GM18909 (cell line): ENCODE measurements around the gene PRRX1.

Experiments used
- ATAC-seq: cut with Tn5 transposase; IDR thresholded peaks from one replicate; pipeline ENCODE4 v1.9.1; 2021; ENCODE audit warnings: mild to moderate bottlenecking; ENCODE audit not compliant: unreplicated experiment, poor library complexity

The PRRX1 gene

GRCh38 chr1:170685166-170685565, 21.2 kb downstream of the PRRX1 start:
- no peak for ATAC-seq

GRCh38 chr1:170686291-170686690, 22.4 kb downstream of the PRRX1 start:
- ATAC-seq: no peak

- no peak for ATAC-seq
Measured at GRCh38 chr1:170687621-170688020, 23.7 kb downstream of the PRRX1 start.

GRCh38 chr1:170691258-170691657, 27.3 kb downstream of the PRRX1 start:
- no peak for ATAC-seq

GRCh38 chr1:170692866-170693575, 29.1 kb downstream of the PRRX1 start:
- ATAC-seq: no peak

- no peak for ATAC-seq
Measured at GRCh38 chr1:170694172-170694926, 30.4 kb downstream of the PRRX1 start.

GRCh38 chr1:170695955-170696590, 32.1 kb downstream of the PRRX1 start:
- ATAC-seq: no peak

- no peak for ATAC-seq
Measured at GRCh38 chr1:170696591-170697290, 32.8 kb downstream of the PRRX1 start.

GRCh38 chr1:170697316-170697715, 33.4 kb downstream of the PRRX1 start:
- no peak for ATAC-seq

GRCh38 chr1:170698301-170699275, 34.7 kb downstream of the PRRX1 start:
- ATAC-seq: no peak

- ATAC-seq: no peak
Measured at GRCh38 chr1:170699696-170700095, 35.8 kb downstream of the PRRX1 start.

- no peak for ATAC-seq
Measured at GRCh38 chr1:170700842-170701615, 37.1 kb downstream of the PRRX1 start.

- no peak for ATAC-seq
Measured at GRCh38 chr1:170701962-170702361, 38.0 kb downstream of the PRRX1 start.

- ATAC-seq: no peak
Measured at GRCh38 chr1:170703591-170703990, 39.7 kb downstream of the PRRX1 start.

GRCh38 chr1:170704256-170704655, 40.3 kb downstream of the PRRX1 start:
- no peak for ATAC-seq

- no peak for ATAC-seq
Measured at GRCh38 chr1:170705981-170706380, 42.0 kb downstream of the PRRX1 start.

GRCh38 chr1:170707117-170707516, 43.2 kb downstream of the PRRX1 start:
- no peak for ATAC-seq

- ATAC-seq: no peak
Measured at GRCh38 chr1:170707959-170708655, 44.2 kb downstream of the PRRX1 start.
